GM13977 (cell line): ENCODE measurements around the gene ZXDC.

Source experiments
- DNase-seq: peaks from one replicate; pipeline ENCODE4 v3.0.0; 2012; ENCODE audit warnings: low spot score
- CTCF ChIP-seq: IDR thresholded peaks from 2 replicates; pipeline ENCODE4 v1.5.1; 2012; ENCODE audit warnings: mild to moderate bottlenecking, control low read depth; ENCODE audit not compliant: insufficient read depth; ENCODE audit errors: extremely low read depth, missing control alignments
- in situ Hi-C: fragments of 300-500 bp; cut with MboI; formaldehyde crosslinking; loops from one replicate; pipeline ENCODE4 v1.12.0; 2022; ENCODE audit warnings: low sequenced_read_pairs, low pct_unique_long_range_greater_than_20kb, mixed read lengths, inconsistent platforms; ENCODE audit not compliant: unreplicated experiment

Gene ZXDC

GRCh38 chr3:126482503-126483255 is 7.0 kb upstream of the ZXDC start:
- TF ChIP-seq CTCF, result no peak
- in situ Hi-C loops, result no loop called here

GRCh38 chr3:126481808-126482502 is 6.3 kb upstream of the ZXDC start:
- no peak for TF ChIP-seq CTCF
- no peak for DNase-seq
- in situ Hi-C loops, result no loop called here

More at GRCh38 chr3:126482503-126483255, 7.0 kb upstream of the ZXDC start:
- no peak for DNase-seq

- TF ChIP-seq CTCF, result no peak
- in situ Hi-C loops, result no loop called here
These were observed 5.2 kb upstream of the ZXDC start for GRCh38 chr3:126480861-126481260.

GRCh38 chr3:126480206-126480605 is 4.5 kb upstream of the ZXDC start:
- DNase-seq, result no peak
- in situ Hi-C loops, result no loop called here
- no peak for TF ChIP-seq CTCF

More at GRCh38 chr3:126480861-126481260, 5.2 kb upstream of the ZXDC start:
- no peak for DNase-seq

- in situ Hi-C loops, result no loop called here
- no peak for TF ChIP-seq CTCF
- DNase-seq, result no peak
These were observed 4.0 kb upstream of the ZXDC start for GRCh38 chr3:126479642-126480041.

GRCh38 chr3:126478581-126479310 is 3.1 kb upstream of the ZXDC start:
- in situ Hi-C loops, result no loop called here
- DNase-seq, result no peak
- TF ChIP-seq CTCF, result no peak
